Liver (tissue), 9 donors: ENCODE measurements around the gene BCR. TPM values are rescaled to one million over a fixed set of nuclear protein-coding genes. Genes with fewer than 3 reads are reported as not detected.

Source experiments
- DNase-seq: peaks from one replicate; pipeline ENCODE4 v3.0.0-alpha.2; 2017; ENCODE audit warnings: low spot score
- H3K27ac ChIP-seq, 2 donors: one replicate each; pipeline ENCODE4 v1.7.0; 2013; ENCODE audit warnings: inconsistent platforms in 2 of 2, low read length in 2 of 2, control low read depth in 1 of 2, low read depth in 1 of 2, mild to moderate bottlenecking in 1 of 2
- H3K27me3 ChIP-seq, 4 donors: one replicate each; pipeline versions ENCODE4 v1.6.1 to v1.7.0; 2013; ENCODE audit warnings: low read length in 3 of 4, inconsistent platforms in 1 of 4, mild to moderate bottlenecking in 1 of 4, moderate library complexity in 1 of 4; ENCODE audit not compliant: control insufficient read depth in 4 of 4, insufficient read depth in 4 of 4
- H3K36me3 ChIP-seq, 4 donors: one replicate each; pipeline versions ENCODE4 v1.6.1 to v1.7.0; 2013; ENCODE audit warnings: low read length in 3 of 4, mild to moderate bottlenecking in 3 of 4, low read depth in 1 of 4, moderate library complexity in 1 of 4; ENCODE audit not compliant: control insufficient read depth in 4 of 4, insufficient read depth in 3 of 4
- H3K4me1 ChIP-seq, 4 donors: one replicate each; pipeline versions ENCODE4 v1.6.1 to v1.7.0; 2013; ENCODE audit warnings: low read length in 3 of 4, mild to moderate bottlenecking in 3 of 4, moderate library complexity in 1 of 4; ENCODE audit not compliant: control insufficient read depth in 4 of 4, insufficient read depth in 4 of 4
- H3K4me3 ChIP-seq, 3 donors: one replicate each; pipeline versions ENCODE4 v1.6.1 to v1.7.0; 2013; ENCODE audit warnings: low read length in 3 of 3, control low read depth in 1 of 3, low read depth in 1 of 3, mild to moderate bottlenecking in 1 of 3
- H3K9ac ChIP-seq, 2 donors: one replicate each; pipeline ENCODE4 v1.7.0; 2013; ENCODE audit warnings: low read length in 2 of 2, mild to moderate bottlenecking in 2 of 2, moderate library complexity in 2 of 2, control low read depth in 1 of 2, low read depth in 1 of 2
- H3K9me3 ChIP-seq, 4 donors: one replicate each; pipeline versions ENCODE4 v1.6.1 to v1.7.0; 2013; ENCODE audit warnings: low read length in 3 of 4; ENCODE audit not compliant: control insufficient read depth in 4 of 4
- EGR1 ChIP-seq, 2 donors: IDR thresholded peaks; 2 replicates each; pipeline ENCODE4 v1.6.1; 2016 to 2018; ENCODE audit warnings: antibody characterized with exemption in 2 of 2, low read depth in 2 of 2
- FOXA1 ChIP-seq: IDR thresholded peaks from 2 replicates; pipeline ENCODE4 v1.6.1; 2016; ENCODE audit warnings: antibody characterized with exemption
- FOXA2 ChIP-seq: IDR thresholded peaks from 2 replicates; pipeline ENCODE4 v1.6.1; 2016; ENCODE audit warnings: antibody characterized with exemption
- GABPA ChIP-seq, 2 donors: IDR thresholded peaks in 1 of 2; conservative IDR thresholded peaks in 1 of 2; 2 replicates each; pipeline ENCODE4 v1.6.1; 2016; ENCODE audit warnings: antibody characterized with exemption in 2 of 2, mild to moderate bottlenecking in 1 of 2, moderate library complexity in 1 of 2
- HNF4A ChIP-seq, 2 donors: conservative IDR thresholded peaks; 2 replicates each; pipeline ENCODE4 v1.6.1; 2016; ENCODE audit warnings: antibody characterized with exemption in 2 of 2, mild to moderate bottlenecking in 2 of 2
- HNF4G ChIP-seq: IDR thresholded peaks from 2 replicates; pipeline ENCODE4 v1.6.1; 2016; ENCODE audit warnings: antibody characterized with exemption
- JUND ChIP-seq, 2 donors: IDR thresholded peaks; 2 replicates each; pipeline ENCODE4 v1.6.1; 2016; ENCODE audit warnings: antibody characterized with exemption in 2 of 2
- NR2F2 ChIP-seq: IDR thresholded peaks from 2 replicates; pipeline ENCODE4 v1.6.1; 2016; ENCODE audit warnings: antibody characterized with exemption
- RAD21 ChIP-seq, 2 donors: IDR thresholded peaks; 2 replicates each; pipeline ENCODE4 v1.6.1; 2016; ENCODE audit warnings: antibody characterized with exemption in 2 of 2, mild to moderate bottlenecking in 2 of 2
- RXRA ChIP-seq, 2 donors: IDR thresholded peaks; 2 replicates each; pipeline ENCODE4 v1.6.1; 2017 to 2018; ENCODE audit warnings: antibody characterized with exemption in 2 of 2, mild to moderate bottlenecking in 1 of 2
- SP1 ChIP-seq: IDR thresholded peaks from 2 replicates; pipeline ENCODE4 v1.6.1; 2018; ENCODE audit warnings: antibody characterized with exemption, mild to moderate bottlenecking
- TAF1 ChIP-seq: conservative IDR thresholded peaks from 2 replicates; pipeline ENCODE4 v1.6.1; 2016; ENCODE audit warnings: antibody characterized with exemption, mild to moderate bottlenecking
- YY1 ChIP-seq: IDR thresholded peaks from 2 replicates; pipeline ENCODE4 v1.6.1; 2016; ENCODE audit warnings: antibody characterized with exemption, mild to moderate bottlenecking
- WGBS: extraction: QIAGEN DNeasy Blood & Tissue Kit; methylation state at CpG from one replicate; pipeline ENCODE4 v1.1.7; 2013; 5-methylcytosine and 5-hydroxymethylcytosine counted together
- polyA plus RNA-seq, 2 donors: library from polyadenylated mRNA; stranded (reverse) in 1 of 2; unstranded in 1 of 2; fragments of 200-250 nt in 1 of 2; fragments of >200 nt in 1 of 2; fragmentation: Nextera tagmentation in 1 of 2; extraction: Ambion mirVana in 1 of 2; gene quantifications; one replicate each; pipeline versions ENCODE4 v1.2.1 to v1.2.3, GENCODE V29; 2013 to 2015
- total RNA-seq, 2 donors: library from RNA; depleted of rRNA; stranded (reverse); fragments of >200 nt; gene quantifications; one replicate each; pipeline ENCODE4 v1.2.3, GENCODE V29; 2014
- TF ChIP-seq, protein P1 (sequence below): fragments of 150-350 bp; IDR thresholded peaks from 2 replicates; pipeline ENCODE4 v1.5.1; 2017; ENCODE audit warnings: improper control_type of control experiment, low read depth, low read length; ENCODE audit not compliant: missing input control
- TF ChIP-seq, protein P2 (sequence below): IDR thresholded peaks from 2 replicates; pipeline ENCODE4 v1.6.1; 2016; ENCODE audit warnings: antibody characterized with exemption
- TF ChIP-seq, protein P3 (sequence below): IDR thresholded peaks from 2 replicates; pipeline ENCODE4 v1.6.1; 2016; ENCODE audit warnings: antibody characterized with exemption
- TF ChIP-seq, protein P4 (sequence below): IDR thresholded peaks from 2 replicates; pipeline ENCODE4 v1.6.1; 2016; ENCODE audit warnings: antibody characterized with exemption
- TF ChIP-seq, protein P5 (sequence below): IDR thresholded peaks from 2 replicates; pipeline ENCODE4 v1.6.1; 2016; ENCODE audit warnings: antibody characterized with exemption, mild to moderate bottlenecking
- donor health status: healthy.
- donor health status: healthy.
- donor health status: healthy.
- donor health status: healthy.
- donor health status: healthy.

The BCR gene
- total and polyA plus RNA-seq, 4 donors: 7.4 to 35.6 (median 18.3) TPM

DNA sequence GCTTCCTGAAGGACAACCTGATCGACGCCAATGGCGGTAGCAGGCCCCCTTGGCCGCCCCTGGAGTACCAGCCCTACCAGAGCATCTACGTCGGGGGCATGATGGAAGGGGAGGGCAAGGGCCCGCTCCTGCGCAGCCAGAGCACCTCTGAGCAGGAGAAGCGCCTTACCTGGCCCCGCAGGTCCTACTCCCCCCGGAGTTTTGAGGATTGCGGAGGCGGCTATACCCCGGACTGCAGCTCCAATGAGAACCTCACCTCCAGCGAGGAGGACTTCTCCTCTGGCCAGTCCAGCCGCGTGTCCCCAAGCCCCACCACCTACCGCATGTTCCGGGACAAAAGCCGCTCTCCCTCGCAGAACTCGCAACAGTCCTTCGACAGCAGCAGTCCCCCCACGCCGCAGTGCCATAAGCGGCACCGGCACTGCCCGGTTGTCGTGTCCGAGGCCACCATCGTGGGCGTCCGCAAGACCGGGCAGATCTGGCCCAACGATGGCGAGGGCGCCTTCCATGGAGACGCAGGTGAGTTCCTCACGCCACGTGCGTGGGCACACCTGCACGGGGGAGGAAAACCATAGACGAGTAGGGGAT, 1.5 kb downstream of the BCR start:
- no peak overlapping the region for H3K27ac ChIP-seq
- no peak for DNase-seq

DNA sequence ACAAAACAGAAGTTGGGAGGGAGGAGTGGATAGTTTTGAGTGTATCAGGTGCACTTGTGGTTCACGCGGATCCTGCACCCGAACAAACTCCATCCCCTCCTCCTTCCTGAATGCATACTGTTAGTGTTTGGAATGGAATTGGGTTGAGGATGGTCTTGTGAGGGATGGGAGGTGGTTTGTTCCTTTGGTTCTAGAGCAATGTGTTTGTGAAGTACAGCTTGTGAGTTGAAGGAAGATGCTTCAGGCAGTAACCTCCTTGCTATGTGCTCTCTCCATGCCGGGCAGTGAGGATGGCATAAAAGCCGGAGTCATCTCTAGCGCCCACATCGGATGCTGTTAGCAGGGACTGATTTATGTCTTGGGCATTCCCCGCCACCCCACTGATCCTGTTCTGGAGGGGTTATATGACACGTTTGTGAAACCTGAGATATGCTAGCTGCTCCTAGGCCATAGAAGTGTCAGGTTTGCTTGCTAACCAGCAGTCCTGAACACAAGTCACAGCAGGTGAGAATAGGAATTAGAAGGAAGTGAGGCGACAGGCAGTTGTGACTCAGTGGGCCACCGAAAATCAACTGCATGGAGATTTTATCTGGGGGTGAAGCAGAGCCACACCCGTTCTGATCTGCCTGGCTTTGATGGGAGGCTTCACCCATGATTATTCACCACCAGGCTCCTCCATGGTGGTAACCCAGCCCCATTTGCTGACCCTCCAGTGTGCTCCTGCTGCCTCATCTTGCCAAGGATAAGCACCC, 2.2 kb downstream of the BCR start:
- Histone ChIP-seq H3K27ac (peak overlapping the region in 1 of 2 donors; percentile 14), H3K9ac (no peak overlapping the region), H3K36me3 (no peaks in the 10 kb centered on the region), H3K27me3 (no peaks in the 10 kb centered on the region), H3K9me3 (no peaks in the 10 kb centered on the region), H3K4me3 (peak overlapping the region; percentile 61 to 93 (median 78)), H3K4me1 (peaks cover 12 to 55% (median 48%) of the 10 kb centered on the region in 4 donors)
- DNase-seq: no peak
- no peak for TF ChIP-seq HNF4A (conservative IDR thresholded peaks at IDR 0.05)
- no peak for TF ChIP-seq RAD21 (IDR thresholded peaks at IDR 0.05)
- no peak for TF ChIP-seq JUND (IDR thresholded peaks at IDR 0.05)
- TF ChIP-seq TAF1: no peak
- TF ChIP-seq GABPA (IDR thresholded peaks at IDR 0.05 in 1 of 2, conservative IDR thresholded peaks at IDR 0.05 in 1 of 2): no peak
- no peak for TF ChIP-seq SP1
- TF ChIP-seq, protein P1, sequence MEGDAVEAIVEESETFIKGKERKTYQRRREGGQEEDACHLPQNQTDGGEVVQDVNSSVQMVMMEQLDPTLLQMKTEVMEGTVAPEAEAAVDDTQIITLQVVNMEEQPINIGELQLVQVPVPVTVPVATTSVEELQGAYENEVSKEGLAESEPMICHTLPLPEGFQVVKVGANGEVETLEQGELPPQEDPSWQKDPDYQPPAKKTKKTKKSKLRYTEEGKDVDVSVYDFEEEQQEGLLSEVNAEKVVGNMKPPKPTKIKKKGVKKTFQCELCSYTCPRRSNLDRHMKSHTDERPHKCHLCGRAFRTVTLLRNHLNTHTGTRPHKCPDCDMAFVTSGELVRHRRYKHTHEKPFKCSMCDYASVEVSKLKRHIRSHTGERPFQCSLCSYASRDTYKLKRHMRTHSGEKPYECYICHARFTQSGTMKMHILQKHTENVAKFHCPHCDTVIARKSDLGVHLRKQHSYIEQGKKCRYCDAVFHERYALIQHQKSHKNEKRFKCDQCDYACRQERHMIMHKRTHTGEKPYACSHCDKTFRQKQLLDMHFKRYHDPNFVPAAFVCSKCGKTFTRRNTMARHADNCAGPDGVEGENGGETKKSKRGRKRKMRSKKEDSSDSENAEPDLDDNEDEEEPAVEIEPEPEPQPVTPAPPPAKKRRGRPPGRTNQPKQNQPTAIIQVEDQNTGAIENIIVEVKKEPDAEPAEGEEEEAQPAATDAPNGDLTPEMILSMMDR: no peak
- no peak for TF ChIP-seq YY1
- TF ChIP-seq FOXA2: no peak
- no peak for TF ChIP-seq RXRA (IDR thresholded peaks at IDR 0.05)
- TF ChIP-seq, protein P2, sequence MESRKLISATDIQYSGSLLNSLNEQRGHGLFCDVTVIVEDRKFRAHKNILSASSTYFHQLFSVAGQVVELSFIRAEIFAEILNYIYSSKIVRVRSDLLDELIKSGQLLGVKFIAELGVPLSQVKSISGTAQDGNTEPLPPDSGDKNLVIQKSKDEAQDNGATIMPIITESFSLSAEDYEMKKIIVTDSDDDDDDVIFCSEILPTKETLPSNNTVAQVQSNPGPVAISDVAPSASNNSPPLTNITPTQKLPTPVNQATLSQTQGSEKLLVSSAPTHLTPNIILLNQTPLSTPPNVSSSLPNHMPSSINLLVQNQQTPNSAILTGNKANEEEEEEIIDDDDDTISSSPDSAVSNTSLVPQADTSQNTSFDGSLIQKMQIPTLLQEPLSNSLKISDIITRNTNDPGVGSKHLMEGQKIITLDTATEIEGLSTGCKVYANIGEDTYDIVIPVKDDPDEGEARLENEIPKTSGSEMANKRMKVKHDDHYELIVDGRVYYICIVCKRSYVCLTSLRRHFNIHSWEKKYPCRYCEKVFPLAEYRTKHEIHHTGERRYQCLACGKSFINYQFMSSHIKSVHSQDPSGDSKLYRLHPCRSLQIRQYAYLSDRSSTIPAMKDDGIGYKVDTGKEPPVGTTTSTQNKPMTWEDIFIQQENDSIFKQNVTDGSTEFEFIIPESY: no peak
- TF ChIP-seq, protein P3, sequence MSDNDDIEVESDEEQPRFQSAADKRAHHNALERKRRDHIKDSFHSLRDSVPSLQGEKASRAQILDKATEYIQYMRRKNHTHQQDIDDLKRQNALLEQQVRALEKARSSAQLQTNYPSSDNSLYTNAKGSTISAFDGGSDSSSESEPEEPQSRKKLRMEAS: no peak
- no peak for TF ChIP-seq HNF4G
- TF ChIP-seq, protein P4, sequence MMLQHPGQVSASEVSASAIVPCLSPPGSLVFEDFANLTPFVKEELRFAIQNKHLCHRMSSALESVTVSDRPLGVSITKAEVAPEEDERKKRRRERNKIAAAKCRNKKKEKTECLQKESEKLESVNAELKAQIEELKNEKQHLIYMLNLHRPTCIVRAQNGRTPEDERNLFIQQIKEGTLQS: no peak
- no peak for TF ChIP-seq NR2F2
- TF ChIP-seq, protein P5, sequence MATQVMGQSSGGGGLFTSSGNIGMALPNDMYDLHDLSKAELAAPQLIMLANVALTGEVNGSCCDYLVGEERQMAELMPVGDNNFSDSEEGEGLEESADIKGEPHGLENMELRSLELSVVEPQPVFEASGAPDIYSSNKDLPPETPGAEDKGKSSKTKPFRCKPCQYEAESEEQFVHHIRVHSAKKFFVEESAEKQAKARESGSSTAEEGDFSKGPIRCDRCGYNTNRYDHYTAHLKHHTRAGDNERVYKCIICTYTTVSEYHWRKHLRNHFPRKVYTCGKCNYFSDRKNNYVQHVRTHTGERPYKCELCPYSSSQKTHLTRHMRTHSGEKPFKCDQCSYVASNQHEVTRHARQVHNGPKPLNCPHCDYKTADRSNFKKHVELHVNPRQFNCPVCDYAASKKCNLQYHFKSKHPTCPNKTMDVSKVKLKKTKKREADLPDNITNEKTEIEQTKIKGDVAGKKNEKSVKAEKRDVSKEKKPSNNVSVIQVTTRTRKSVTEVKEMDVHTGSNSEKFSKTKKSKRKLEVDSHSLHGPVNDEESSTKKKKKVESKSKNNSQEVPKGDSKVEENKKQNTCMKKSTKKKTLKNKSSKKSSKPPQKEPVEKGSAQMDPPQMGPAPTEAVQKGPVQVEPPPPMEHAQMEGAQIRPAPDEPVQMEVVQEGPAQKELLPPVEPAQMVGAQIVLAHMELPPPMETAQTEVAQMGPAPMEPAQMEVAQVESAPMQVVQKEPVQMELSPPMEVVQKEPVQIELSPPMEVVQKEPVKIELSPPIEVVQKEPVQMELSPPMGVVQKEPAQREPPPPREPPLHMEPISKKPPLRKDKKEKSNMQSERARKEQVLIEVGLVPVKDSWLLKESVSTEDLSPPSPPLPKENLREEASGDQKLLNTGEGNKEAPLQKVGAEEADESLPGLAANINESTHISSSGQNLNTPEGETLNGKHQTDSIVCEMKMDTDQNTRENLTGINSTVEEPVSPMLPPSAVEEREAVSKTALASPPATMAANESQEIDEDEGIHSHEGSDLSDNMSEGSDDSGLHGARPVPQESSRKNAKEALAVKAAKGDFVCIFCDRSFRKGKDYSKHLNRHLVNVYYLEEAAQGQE: no peak
- no peak for TF ChIP-seq FOXA1
- no peak for TF ChIP-seq EGR1 (IDR thresholded peaks at IDR 0.05; ENCODE audit: low read depth in 2 of 2)
- 58% methylated on average over 12 of the region's 12 CpGs for WGBS

More for the DNA sequence above, 1.5 kb downstream of the BCR start:
- H3K4me1 ChIP-seq: peaks cover 12 to 55% (median 45%) of the 10 kb centered on the region in 4 donors
- H3K27me3 ChIP-seq: no peaks in the 10 kb centered on the region
- H3K4me3 ChIP-seq: peak overlapping the region; percentile 15 to 93 (median 78)
- no peak overlapping the region for H3K9ac ChIP-seq
- no peaks in the 10 kb centered on the region for H3K36me3 ChIP-seq
- TF ChIP-seq NR2F2: no peak
- TF ChIP-seq GABPA (IDR thresholded peaks at IDR 0.05 in 1 of 2, conservative IDR thresholded peaks at IDR 0.05 in 1 of 2): no peak
- no peak for TF ChIP-seq JUND (IDR thresholded peaks at IDR 0.05)
- TF ChIP-seq FOXA2: no peak
- no peak for TF ChIP-seq YY1
- TF ChIP-seq, protein P2: no peak
- H3K9me3 ChIP-seq: no peaks in the 10 kb centered on the region
- 72% methylated on average over 43 of the region's 43 CpGs for WGBS
